OCI-LY1 (cell line): ENCODE results near the gene POFUT1.

Experiments used
- EZH2 ChIP-seq: fragments of 200-600 bp; sonication (generic), shearing (Covaris generic); IDR thresholded peaks from 2 replicates; pipeline ENCODE4 v1.8.0; 2017; ENCODE audit warnings: borderline replicate concordance, mixed run types, mild to moderate bottlenecking, antibody characterized with exemption, low read length, moderate library complexity, mixed read lengths
- TF ChIP-seq, protein P1 (sequence below): fragments of 200-600 bp; sonication (generic), shearing (Covaris generic); IDR thresholded peaks from 2 replicates; pipeline ENCODE4 v1.5.1; 2017; ENCODE audit warnings: mild to moderate bottlenecking, antibody characterized with exemption, low read length, moderate library complexity, mixed read lengths

DNA sequence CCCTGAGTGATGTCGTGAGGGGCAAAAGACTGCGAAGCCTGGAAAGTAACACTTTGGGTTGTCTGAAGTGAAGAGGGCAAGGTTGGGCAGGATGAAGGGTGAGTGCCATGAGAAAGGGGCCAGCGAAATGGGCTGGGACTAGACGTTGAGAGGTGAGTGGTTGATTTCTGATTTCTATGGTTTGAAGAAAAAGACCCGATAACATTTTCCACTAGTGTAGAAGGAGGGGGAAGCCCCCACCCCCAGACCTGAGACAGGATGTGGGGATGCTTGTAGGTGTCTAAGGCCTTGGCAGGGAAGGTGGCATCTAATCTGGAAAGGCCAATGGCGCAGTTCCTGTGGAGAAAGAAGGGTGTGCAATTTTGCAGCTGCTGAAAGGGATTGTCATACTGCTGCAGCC, 44.5 kb downstream of the POFUT1 start:
- no peak for TF ChIP-seq EZH2
- TF ChIP-seq, protein P1, sequence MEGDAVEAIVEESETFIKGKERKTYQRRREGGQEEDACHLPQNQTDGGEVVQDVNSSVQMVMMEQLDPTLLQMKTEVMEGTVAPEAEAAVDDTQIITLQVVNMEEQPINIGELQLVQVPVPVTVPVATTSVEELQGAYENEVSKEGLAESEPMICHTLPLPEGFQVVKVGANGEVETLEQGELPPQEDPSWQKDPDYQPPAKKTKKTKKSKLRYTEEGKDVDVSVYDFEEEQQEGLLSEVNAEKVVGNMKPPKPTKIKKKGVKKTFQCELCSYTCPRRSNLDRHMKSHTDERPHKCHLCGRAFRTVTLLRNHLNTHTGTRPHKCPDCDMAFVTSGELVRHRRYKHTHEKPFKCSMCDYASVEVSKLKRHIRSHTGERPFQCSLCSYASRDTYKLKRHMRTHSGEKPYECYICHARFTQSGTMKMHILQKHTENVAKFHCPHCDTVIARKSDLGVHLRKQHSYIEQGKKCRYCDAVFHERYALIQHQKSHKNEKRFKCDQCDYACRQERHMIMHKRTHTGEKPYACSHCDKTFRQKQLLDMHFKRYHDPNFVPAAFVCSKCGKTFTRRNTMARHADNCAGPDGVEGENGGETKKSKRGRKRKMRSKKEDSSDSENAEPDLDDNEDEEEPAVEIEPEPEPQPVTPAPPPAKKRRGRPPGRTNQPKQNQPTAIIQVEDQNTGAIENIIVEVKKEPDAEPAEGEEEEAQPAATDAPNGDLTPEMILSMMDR: no peak
